ENCODE results near the gene ZNF317. TPM values are rescaled to one million over a fixed set of nuclear protein-coding genes. Genes with fewer than 3 reads are reported as not detected.
A peak's percentile ranks its signal among the peaks of the same experiment; 100 is the strongest.

Gene ZNF317
- total RNA-seq, 2 experiments from 2014 or later: 26.5 to 37.4 TPM

- Histone ChIP-seq H3K27ac (ENCODE audit: low read depth, low read length, poor library complexity, severe bottlenecking) (no peak within 1 kb of the TSS), H3K36me3 (ENCODE audit: insufficient read depth, low read length) (no peaks in the 10 kb centered on the region), H3K79me2 (ENCODE audit: insufficient read depth, low read depth, low read length) (no peaks in the 10 kb centered on the region), H3K9me2 (ENCODE audit: insufficient read depth, low read length) (no peaks in the 10 kb centered on the region), H3K4me2 (ENCODE audit: low read length) (no peak within 1 kb of the TSS), H3K9me3 (ENCODE audit: low read length) (no peaks in the 10 kb centered on the region), H4K20me1 (ENCODE audit: insufficient read depth, low read length) (no peaks in the 10 kb centered on the region), H2AFZ (ENCODE audit: low read length) (no peak within 1 kb of the TSS), H3K4me3 (ENCODE audit: low read depth, low read length, poor library complexity, severe bottlenecking) (no peak within 1 kb of the TSS), H3K4me1 (ENCODE audit: insufficient read depth, low read length, poor library complexity, severe bottlenecking) (peaks cover 2% of the 10 kb centered on the region)
- intact Hi-C loops (cut with micrococcal nuclease; ENCODE audit: unreplicated experiment): no loop called here
- POLR2A ChIA-PET: no interaction called here
- CTCF ChIA-PET (ENCODE audit: unreplicated experiment): no interaction called here
- no TSS peak for BruUV-seq (replicated peaks)
- no peak for DNase-seq (ENCODE audit: low spot score)
- TF ChIP-seq EZH2phosphoT487 (IDR thresholded peaks at IDR 0.05; ENCODE audit: borderline replicate concordance, low read depth, low read length): no peak
These were observed 13.2 kb upstream of the ZNF317 start, which contains the start of gene OR7G3 for GRCh38 chr19:9126900-9127405. Gene OR7G3 (minus strand): TSS chr19:9126950. CDS start chr19:9126950, 0 bp downstream.

GRCh38 chr19:9128171-9128570 lies 12.0 kb upstream of the ZNF317 start:
- TF ChIP-seq CTCF (conservative IDR thresholded peaks at IDR 0.05; ENCODE audit: low read length): no peak
- H2AFZ ChIP-seq (ENCODE audit: low read length): no peak overlapping the region
- no peaks in the 10 kb centered on the region for H4K20me1 ChIP-seq (ENCODE audit: insufficient read depth, low read length)
- no peaks in the 10 kb centered on the region for H3K9me3 ChIP-seq (ENCODE audit: low read length)
- no peak overlapping the region for H3K4me3 ChIP-seq (ENCODE audit: low read depth, low read length, poor library complexity, severe bottlenecking)
- no peak overlapping the region for H3K4me2 ChIP-seq (ENCODE audit: low read length)
- ChIA-PET CTCF (ENCODE audit: unreplicated experiment) (no interaction called here), POLR2A (no interaction called here)
- H3K4me1 ChIP-seq (ENCODE audit: insufficient read depth, low read length, poor library complexity, severe bottlenecking): peaks cover 2% of the 10 kb centered on the region
- H3K79me2 ChIP-seq (ENCODE audit: insufficient read depth, low read depth, low read length): no peaks in the 10 kb centered on the region
- no peak overlapping the region for H3K27ac ChIP-seq (ENCODE audit: low read depth, low read length, poor library complexity, severe bottlenecking)
- no peaks in the 10 kb centered on the region for H3K36me3 ChIP-seq (ENCODE audit: insufficient read depth, low read length)
- intact Hi-C loops (cut with micrococcal nuclease; ENCODE audit: unreplicated experiment): no loop called here
- no peak for DNase-seq (ENCODE audit: low spot score)
- BruUV-seq (replicated peaks): no TSS peak
- no peaks in the 10 kb centered on the region for H3K9me2 ChIP-seq (ENCODE audit: insufficient read depth, low read length)

GRCh38 chr19:9130965-9131364 lies 9.2 kb upstream of the ZNF317 start:
- no peaks in the 10 kb centered on the region for H4K20me1 ChIP-seq (ENCODE audit: insufficient read depth, low read length)
- 0 out of 2 replicates have a peak overlapping the region, but pooled peaks have one; percentile 16 for H3K4me2 ChIP-seq (ENCODE audit: low read length)
- no peak overlapping the region for H2AFZ ChIP-seq (ENCODE audit: low read length)
- intact Hi-C loops (cut with micrococcal nuclease; ENCODE audit: unreplicated experiment): loop anchor here (10.0 kb wide), 2 partner anchors 174 to 304 kb away; partner anchors contain the start of genes ZNF266 and ZNF699
- no peaks in the 10 kb centered on the region for H3K9me3 ChIP-seq (ENCODE audit: low read length)
- no peaks in the 10 kb centered on the region for H3K9me2 ChIP-seq (ENCODE audit: insufficient read depth, low read length)
- no peaks in the 10 kb centered on the region for H3K36me3 ChIP-seq (ENCODE audit: insufficient read depth, low read length)
- H3K4me3 ChIP-seq (ENCODE audit: low read depth, low read length, poor library complexity, severe bottlenecking): no peak overlapping the region
- H3K27ac ChIP-seq (ENCODE audit: low read depth, low read length, poor library complexity, severe bottlenecking): no peak overlapping the region
- ChIA-PET CTCF (ENCODE audit: unreplicated experiment) (no interaction called here), POLR2A (no interaction called here)
- H3K79me2 ChIP-seq (ENCODE audit: insufficient read depth, low read depth, low read length): no peaks in the 10 kb centered on the region
- TF ChIP-seq CTCF (conservative IDR thresholded peaks at IDR 0.05; ENCODE audit: low read length): no peak
- no peak for TF ChIP-seq EZH2phosphoT487 (IDR thresholded peaks at IDR 0.05; ENCODE audit: borderline replicate concordance, low read depth, low read length)
- H3K4me1 ChIP-seq (ENCODE audit: insufficient read depth, low read length, poor library complexity, severe bottlenecking): peaks cover 2% of the 10 kb centered on the region
- peak; percentile 26 for DNase-seq (ENCODE audit: low spot score)
- BruUV-seq (replicated peaks): no TSS peak
